ENCODE results near the gene TACR2.

The TACR2 gene

GRCh38 chr10:69449841-69450240 is 33.1 kb upstream of the TACR2 start:
- peak in 1 of 2 experiments; percentile 56 for DNase-seq

- no peak for DNase-seq
These were observed 30.0 kb upstream of the TACR2 start for GRCh38 chr10:69446650-69447151.

GRCh38 chr10:69446229-69446628 is 29.5 kb upstream of the TACR2 start:
- no peak for DNase-seq

GRCh38 chr10:69445041-69445440 is 28.3 kb upstream of the TACR2 start:
- no peak for DNase-seq

- no peak for DNase-seq
These were observed 26.6 kb upstream of the TACR2 start for GRCh38 chr10:69443354-69443753.

GRCh38 chr10:69439813-69440506 is 23.2 kb upstream of the TACR2 start:
- no peak for DNase-seq

- DNase-seq, result no peak
These were observed 22.6 kb upstream of the TACR2 start for GRCh38 chr10:69439350-69439739.

GRCh38 chr10:69438536-69439349 is 22.0 kb upstream of the TACR2 start:
- no peak for DNase-seq

GRCh38 chr10:69437321-69438259 is 20.9 kb upstream of the TACR2 start:
- DNase-seq, result no peak

- no peak for DNase-seq
These were observed 19.3 kb upstream of the TACR2 start for GRCh38 chr10:69435966-69436520.

GRCh38 chr10:69434926-69435325 is 18.2 kb upstream of the TACR2 start:
- DNase-seq, result no peak

GRCh38 chr10:69434169-69434568 is 17.5 kb upstream of the TACR2 start:
- DNase-seq, result no peak

- peak in 1 of 2 experiments; percentile 43 for DNase-seq
These were observed 11.4 kb upstream of the TACR2 start for GRCh38 chr10:69428165-69428564.

- DNase-seq, result no peak
These were observed 9.6 kb upstream of the TACR2 start for GRCh38 chr10:69426376-69426727.

- peak; percentile 22 to 44 for DNase-seq
These were observed 9.0 kb upstream of the TACR2 start for GRCh38 chr10:69425511-69426298.

GRCh38 chr10:69425041-69425440 is 8.3 kb upstream of the TACR2 start:
- no peak for DNase-seq

- no peak for DNase-seq
These were observed 6.0 kb upstream of the TACR2 start for GRCh38 chr10:69422676-69423075.

- DNase-seq, result no peak
These were observed 5.0 kb upstream of the TACR2 start for GRCh38 chr10:69421611-69422308.

- no peak for DNase-seq
These were observed 3.0 kb upstream of the TACR2 start for GRCh38 chr10:69419744-69420126.

- DNase-seq, result no peak
These were observed 2.5 kb upstream of the TACR2 start for GRCh38 chr10:69419096-69419743.
